ENCODE measurements around the gene C11orf24. TPM values are rescaled to one million over a fixed set of nuclear protein-coding genes. Genes with fewer than 3 reads are reported as not detected.

C11orf24 gene
- total and polyA plus RNA-seq, 9 donors: 14.7 to 47.3 (median 31.8) TPM

DNA sequence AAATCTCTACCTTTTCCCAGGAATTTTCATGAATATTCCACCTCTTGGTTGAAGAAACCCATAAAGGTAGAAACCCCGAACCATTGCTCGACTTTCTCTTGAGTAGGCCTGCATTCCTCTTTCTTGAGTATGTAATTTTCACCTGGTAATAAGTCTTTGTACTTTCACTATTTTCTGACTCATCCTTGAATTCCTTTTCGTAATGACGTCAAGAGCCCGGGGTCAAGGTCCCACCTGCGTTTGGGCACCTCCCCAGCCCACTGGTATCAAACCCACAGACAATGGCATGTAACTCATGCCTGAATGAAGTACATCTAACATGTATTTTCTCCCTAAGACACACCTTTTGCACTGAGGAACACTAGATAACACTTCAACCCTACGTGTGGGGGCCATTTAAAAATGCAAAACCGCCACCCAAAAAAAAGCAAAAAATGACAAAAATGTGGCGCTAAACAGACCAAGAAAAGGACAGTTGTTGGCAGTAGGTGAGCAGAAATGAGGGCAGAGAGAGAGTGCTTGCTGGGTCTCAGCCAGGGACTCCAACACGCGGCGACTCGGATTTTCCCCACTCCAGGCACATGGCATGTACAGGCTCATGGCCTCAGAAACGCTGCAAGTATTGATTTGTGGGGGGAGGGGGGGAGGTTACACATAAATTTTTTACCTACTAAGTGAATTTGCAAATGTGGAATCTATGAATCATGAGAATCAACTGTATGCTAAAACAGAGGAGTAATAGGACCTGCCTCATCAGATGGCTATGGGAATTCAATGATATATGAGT lies 4.1 kb upstream of the C11orf24 start:
- Histone ChIP-seq H3K4me3 (no peak overlapping the region), H3K36me3 (no peaks in the 10 kb centered on the region), H3K27me3 (no peaks in the 10 kb centered on the region), H3K9me3 (no peaks in the 10 kb centered on the region), H3K27ac (no peak overlapping the region), H3K4me1 (ENCODE audit: insufficient read depth) (no peaks in the 10 kb centered on the region)
- WGBS, 3 donors: 80 to 85% (median 80%) methylated on average over 14 of the region's 14 CpGs
- intact Hi-C loops (cut with DNase I): no loop called here
- no peak for TF ChIP-seq CTCF (IDR thresholded peaks at IDR 0.05)
- TF ChIP-seq EP300 (IDR thresholded peaks at IDR 0.05): no peak
- TF ChIP-seq POLR2A (IDR thresholded peaks at IDR 0.05): no peak
- DNase-seq: no peak

DNA sequence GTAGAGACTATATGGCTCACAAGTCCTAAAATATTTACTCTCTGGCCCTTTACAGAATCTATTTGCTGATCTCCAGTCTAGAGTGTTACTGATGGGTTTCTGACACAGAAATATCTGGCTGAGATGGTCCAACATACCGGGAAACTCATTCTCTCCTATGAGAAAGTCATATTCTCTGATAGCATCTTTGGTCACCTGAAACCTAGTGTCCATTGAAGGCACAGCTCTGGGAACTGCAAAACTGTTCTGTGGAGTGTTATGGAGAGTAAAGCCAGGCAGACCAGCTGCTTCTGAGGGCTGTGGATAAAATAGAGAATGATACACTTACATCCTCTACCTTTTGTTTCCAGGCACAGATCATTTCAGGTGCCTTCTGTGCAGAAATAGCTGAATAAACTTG lies 2.5 kb upstream of the C11orf24 start:
- Histone ChIP-seq H3K4me3 (no peak overlapping the region), H3K4me1 (ENCODE audit: insufficient read depth) (peaks cover 3% of the 10 kb centered on the region), H3K27ac (no peak overlapping the region), H3K27me3 (no peaks in the 10 kb centered on the region), H3K36me3 (no peaks in the 10 kb centered on the region), H3K9me3 (no peaks in the 10 kb centered on the region)
- intact Hi-C loops (cut with DNase I): no loop called here
- 78 to 92% (median 80%) methylated on average over 1 of the region's 1 CpG for WGBS, 3 donors
- TF ChIP-seq EP300 (IDR thresholded peaks at IDR 0.05) (no peak), POLR2A (IDR thresholded peaks at IDR 0.05) (no peak), CTCF (IDR thresholded peaks at IDR 0.05) (no peak)
- no peak for DNase-seq

- TF ChIP-seq CTCF (IDR thresholded peaks at IDR 0.05) (no peak), POLR2A (IDR thresholded peaks at IDR 0.05) (no peak), EP300 (IDR thresholded peaks at IDR 0.05) (no peak)
- WGBS, 3 donors: 95 to 96% (median 96%) methylated on average over 21 of the region's 21 CpGs
- no peak for DNase-seq
- Histone ChIP-seq H3K4me3 (no peak overlapping the region), H3K27me3 (no peaks in the 10 kb centered on the region), H3K27ac (no peak overlapping the region), H3K9me3 (no peaks in the 10 kb centered on the region), H3K36me3 (no peaks in the 10 kb centered on the region), H3K4me1 (ENCODE audit: insufficient read depth) (peaks cover 3% of the 10 kb centered on the region)
- intact Hi-C loops (cut with DNase I): loop anchor here in 1 of 4 donors (2.0 kb wide), 1 partner anchor 14 kb away; no protein-coding TSS in a partner anchor
Observed at GRCh38 chr11:68273026-68273738, 1.4 kb upstream of the C11orf24 start.

- Histone ChIP-seq H3K36me3 (no peaks in the 10 kb centered on the region), H3K9me3 (no peaks in the 10 kb centered on the region), H3K27me3 (no peaks in the 10 kb centered on the region), H3K4me3 (peak overlapping the region; percentile 62), H3K27ac (peak overlapping the region; percentile 30 to 62), H3K4me1 (ENCODE audit: insufficient read depth) (peaks cover 3% of the 10 kb centered on the region)
- intact Hi-C loops (cut with DNase I): no loop called here
- WGBS, 3 donors: 1 to 3% (median 2%) methylated on average over 23 of the region's 23 CpGs
- peak in 3 of 5 donors; percentile 41 to 55 (median 55) for DNase-seq
- TF ChIP-seq EP300 (IDR thresholded peaks at IDR 0.05) (no peak), POLR2A (IDR thresholded peaks at IDR 0.05) (no peak), CTCF (IDR thresholded peaks at IDR 0.05) (peak in 2 of 3 donors; percentile 21 to 39)
Observed at GRCh38 chr11:68271023-68271780, 571 bp downstream of the C11orf24 start.
